Measurements from ENCODE around the gene UFSP1. TPM values are rescaled to one million over a fixed set of nuclear protein-coding genes. Genes with fewer than 3 reads are reported as not detected.

UFSP1 gene
- polyA plus RNA-seq, 1 donor from 2014 or later, result 2.4 TPM

GRCh38 chr7:100852048-100852872 is 37.3 kb downstream of the UFSP1 start, which contains the start of gene SLC12A9:
Gene SLC12A9, plus strand, starts transcription at chr7:100852713. Its CDS starts 1,485 bp downstream, at chr7:100854198.
- Histone ChIP-seq H2AFZ (ENCODE audit: low read depth, low read length) (peak within 1 kb of the TSS; percentile 93), H3K36me3 (ENCODE audit: insufficient read depth, low read length) (no peaks in the 10 kb centered on the region), H3F3A (ENCODE audit: insufficient read depth, low read length, poor library complexity, severe bottlenecking) (no peaks in the 10 kb centered on the region)

GRCh38 chr7:100847360-100847759 is 42.2 kb downstream of the UFSP1 start:
- TF ChIP-seq SMC3 (conservative IDR thresholded peaks at IDR 0.05; ENCODE audit: poor library complexity) (no peak), POLR2AphosphoS5 (IDR thresholded peaks at IDR 0.05) (no peak), CTCF (IDR thresholded peaks at IDR 0.05; ENCODE audit: poor library complexity, severe bottlenecking) (no peak)
- no peak overlapping the region for H3K9ac ChIP-seq (ENCODE audit: low read length)
- H3F3A ChIP-seq (ENCODE audit: insufficient read depth, low read length, poor library complexity, severe bottlenecking), result no peaks in the 10 kb centered on the region
- no peaks in the 10 kb centered on the region for H3K9me3 ChIP-seq (ENCODE audit: low read length)
- no peaks in the 10 kb centered on the region for H3K9me2 ChIP-seq (ENCODE audit: insufficient read depth, low read length)
- no peaks in the 10 kb centered on the region for H3K79me2 ChIP-seq (replicated peaks; ENCODE audit: insufficient read depth, low read length)
- no peak overlapping the region for H3K4me2 ChIP-seq (ENCODE audit: low read length)
- no peak overlapping the region for H2AFZ ChIP-seq (ENCODE audit: low read depth, low read length)
- no peaks in the 10 kb centered on the region for H3K27me3 ChIP-seq (ENCODE audit: insufficient read depth, low read depth, low read length)
- H3K4me3 ChIP-seq (ENCODE audit: low read length), result no peak overlapping the region
- H3K36me3 ChIP-seq (ENCODE audit: insufficient read depth, low read length), result no peaks in the 10 kb centered on the region
- no peak overlapping the region for H3K27ac ChIP-seq (ENCODE audit: low read length)
- no peaks in the 10 kb centered on the region for H4K20me1 ChIP-seq (ENCODE audit: insufficient read depth)

More at GRCh38 chr7:100852048-100852872, 37.3 kb downstream of the UFSP1 start, which contains the start of gene SLC12A9:
- no peaks in the 10 kb centered on the region for H3K9me2 ChIP-seq (ENCODE audit: insufficient read depth, low read length)
- no peaks in the 10 kb centered on the region for H3K79me2 ChIP-seq (replicated peaks; ENCODE audit: insufficient read depth, low read length)
- no peaks in the 10 kb centered on the region for H4K20me1 ChIP-seq (ENCODE audit: insufficient read depth)
- H3K27ac ChIP-seq (ENCODE audit: low read length), result peak within 1 kb of the TSS; percentile 2
- no peaks in the 10 kb centered on the region for H3K9me3 ChIP-seq (ENCODE audit: low read length)
- peak; percentile 100 for TF ChIP-seq MXI1 (conservative IDR thresholded peaks at IDR 0.05; ENCODE audit: poor library complexity, severe bottlenecking)
- no peak for TF ChIP-seq POLR2AphosphoS5 (IDR thresholded peaks at IDR 0.05)
- TF ChIP-seq EP300 (conservative IDR thresholded peaks at IDR 0.05; ENCODE audit: poor library complexity, severe bottlenecking), result peak; percentile 15
- TF ChIP-seq SMC3 (conservative IDR thresholded peaks at IDR 0.05; ENCODE audit: poor library complexity), result peak; percentile 91
- TF ChIP-seq EZH2 (IDR thresholded peaks at IDR 0.05; ENCODE audit: borderline replicate concordance, insufficient read depth, low read length, poor library complexity, severe bottlenecking), result no peak
- TF ChIP-seq CTCF (IDR thresholded peaks at IDR 0.05; ENCODE audit: poor library complexity, severe bottlenecking), result peak; percentile 99
- peak; percentile 97 for TF ChIP-seq RAD21 (conservative IDR thresholded peaks at IDR 0.05)
- no peaks in the 10 kb centered on the region for H3K27me3 ChIP-seq (ENCODE audit: insufficient read depth, low read depth, low read length)
- peak within 1 kb of the TSS; percentile 80 for H3K4me3 ChIP-seq (ENCODE audit: low read length)
- H3K9ac ChIP-seq (ENCODE audit: low read length), result peak within 1 kb of the TSS; percentile 71
- peak within 1 kb of the TSS; percentile 82 for H3K4me2 ChIP-seq (ENCODE audit: low read length)
